ENCODE measurements around the gene RAP1GAP.
"Not testable (repeated sequence)": the region's sequence is repeated elsewhere in the genome, so short reads cannot be mapped to it uniquely, and the experiment has no call there.

The RAP1GAP gene

GRCh38 chr1:21568809-21569385 lies 100.3 kb downstream of the RAP1GAP start:
- no peak for DNase-seq (ENCODE audit: low spot score)

GRCh38 chr1:21568006-21568746 lies 101.0 kb downstream of the RAP1GAP start:
- DNase-seq (ENCODE audit: low spot score): no peak

- no peak for DNase-seq (ENCODE audit: low spot score)
These were observed 101.7 kb downstream of the RAP1GAP start for GRCh38 chr1:21567241-21568005.

GRCh38 chr1:21566361-21566760 lies 102.8 kb downstream of the RAP1GAP start:
- not testable (repeated sequence) for DNase-seq (ENCODE audit: low spot score)

- no peak for DNase-seq (ENCODE audit: low spot score)
These were observed 103.9 kb downstream of the RAP1GAP start for GRCh38 chr1:21565285-21565684.

- no peak for DNase-seq (ENCODE audit: low spot score)
These were observed 104.5 kb downstream of the RAP1GAP start for GRCh38 chr1:21564521-21565095.

- no peak for DNase-seq (ENCODE audit: low spot score)
These were observed 105.2 kb downstream of the RAP1GAP start for GRCh38 chr1:21563971-21564370.

GRCh38 chr1:21562896-21563295 lies 106.3 kb downstream of the RAP1GAP start:
- DNase-seq (ENCODE audit: low spot score): no peak

- no peak for DNase-seq (ENCODE audit: low spot score)
These were observed 108.1 kb downstream of the RAP1GAP start for GRCh38 chr1:21560916-21561638.

GRCh38 chr1:21559788-21560567 lies 109.2 kb downstream of the RAP1GAP start:
- DNase-seq (ENCODE audit: low spot score): no peak

- no peak for DNase-seq (ENCODE audit: low spot score)
These were observed 115.8 kb downstream of the RAP1GAP start for GRCh38 chr1:21553116-21553926.

- DNase-seq (ENCODE audit: low spot score): no peak
These were observed 116.4 kb downstream of the RAP1GAP start for GRCh38 chr1:21552715-21553114.

- DNase-seq (ENCODE audit: low spot score): no peak
These were observed 118.2 kb downstream of the RAP1GAP start for GRCh38 chr1:21550866-21551475.

- no peak for DNase-seq (ENCODE audit: low spot score)
These were observed 119.1 kb downstream of the RAP1GAP start for GRCh38 chr1:21550097-21550496.

GRCh38 chr1:21547876-21548275 lies 121.3 kb downstream of the RAP1GAP start:
- no peak for DNase-seq (ENCODE audit: low spot score)
